22Rv1 (cell line): ENCODE results near the gene VPS72.

Experiments
- CTCF ChIP-seq: fragments of 450-650 bp; IDR thresholded peaks from 2 replicates; pipeline ENCODE4 v1.5.1; 2017; ENCODE audit warnings: mild to moderate bottlenecking
- ZFX ChIP-seq: fragments of 450-650 bp; IDR thresholded peaks from 2 replicates; pipeline ENCODE4 v1.6.1; 2017; ENCODE audit warnings: antibody characterized with exemption, borderline replicate concordance

DNA sequence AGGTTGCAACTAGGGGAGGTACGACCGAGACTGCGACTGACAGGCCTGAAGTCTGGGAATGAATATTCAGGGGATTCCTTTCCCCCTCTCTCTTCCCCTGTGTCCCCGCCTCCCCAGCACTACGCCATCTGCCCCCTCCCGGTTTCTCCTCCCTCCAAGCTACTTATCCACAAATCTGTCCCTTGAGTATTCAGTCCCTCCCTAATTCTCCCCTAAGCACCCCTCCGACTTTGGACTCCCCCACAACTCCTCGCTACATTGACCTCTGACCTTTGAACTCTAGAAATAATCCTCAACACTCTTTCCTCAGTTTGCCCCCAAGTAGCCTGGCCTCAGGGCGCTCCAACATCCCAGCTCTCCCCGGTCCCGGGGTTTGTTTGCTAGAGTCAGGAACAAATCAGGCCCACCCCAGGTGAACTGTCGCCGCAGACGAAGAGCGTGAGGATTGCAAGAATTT, 24.7 kb downstream of the VPS72 start:
- TF ChIP-seq CTCF, result no peak
- no peak; the same call in 1 of the 2 replicates for TF ChIP-seq ZFX
